Measurements from ENCODE around the gene MS4A5.

GRCh38 chr11:60469723-60470122, 40.4 kb downstream of the MS4A5 start:
- no peak for TF ChIP-seq GATA2 (IDR thresholded peaks at IDR 0.05; ENCODE audit: low read depth, low read length)
- TF ChIP-seq GATA3 (IDR thresholded peaks at IDR 0.05; ENCODE audit: low read depth, low read length), result no peak

All from SH-SY5Y (cell line).